Astrocyte (in vitro differentiated cells and primary cell): ENCODE data around the gene RNF149. TPM values are rescaled to one million over a fixed set of nuclear protein-coding genes. Genes with fewer than 3 reads are reported as not detected.

Source experiments
- DNase-seq: peaks from one replicate; pipeline ENCODE4 v3.0.0-alpha.2; 2010; ENCODE audit warnings: low read depth
- FAIRE-seq: peaks from 2 replicates; lab custom pipeline; 2011; peaks lifted over from hg19 to GRCh38; lab: Jason Lieb, UNC
- H2AFZ ChIP-seq: 2 replicates; pipeline ENCODE4 v1.6.0; 2012; ENCODE audit warnings: low read depth, low read length, inconsistent platforms
- H3K27ac ChIP-seq: 2 replicates; pipeline ENCODE4 v1.5.1; 2011; ENCODE audit warnings: low read depth, low read length, inconsistent platforms
- H3K27me3 ChIP-seq: 2 replicates; pipeline ENCODE4 v1.6.0; 2011; ENCODE audit warnings: low read length, inconsistent platforms; ENCODE audit not compliant: insufficient read depth
- H3K36me3 ChIP-seq: 2 replicates; pipeline ENCODE4 v1.5.1; 2011; ENCODE audit warnings: low read length, inconsistent platforms; ENCODE audit not compliant: insufficient read depth
- H3K4me1 ChIP-seq: 2 replicates; pipeline ENCODE4 v1.5.1; 2011; ENCODE audit warnings: low read length, inconsistent platforms; ENCODE audit not compliant: insufficient read depth
- H3K4me2 ChIP-seq: 2 replicates; pipeline ENCODE4 v1.6.0; 2012; ENCODE audit warnings: low read length, inconsistent platforms
- H3K4me3 ChIP-seq: 2 replicates; pipeline ENCODE4 v1.5.1; 2011; ENCODE audit warnings: low read depth, mild to moderate bottlenecking, low read length, inconsistent platforms; ENCODE audit not compliant: insufficient read depth
- H3K79me2 ChIP-seq: 2 replicates; pipeline ENCODE4 v1.6.0; 2012; ENCODE audit warnings: mild to moderate bottlenecking, low read length, inconsistent platforms; ENCODE audit not compliant: insufficient read depth
- H3K9ac ChIP-seq: 2 replicates; pipeline ENCODE4 v1.6.0; 2012; ENCODE audit warnings: mild to moderate bottlenecking, low read length, inconsistent platforms
- H3K9me3 ChIP-seq: 2 replicates; pipeline ENCODE4 v1.5.1; 2012; ENCODE audit warnings: low read depth, mild to moderate bottlenecking, low read length, inconsistent platforms; ENCODE audit not compliant: insufficient read depth
- H4K20me1 ChIP-seq: 2 replicates; pipeline ENCODE4 v1.6.0; 2012; ENCODE audit warnings: low read length, inconsistent platforms; ENCODE audit not compliant: insufficient read depth
- H3K27ac Mint-ChIP-seq: one replicate; pipeline ENCODE4 v1.8.0; 2021; ENCODE audit warnings: mild to moderate bottlenecking, mixed read lengths; ENCODE audit not compliant: unreplicated experiment
- H3K27me3 Mint-ChIP-seq: one replicate; pipeline ENCODE4 v1.8.0; 2021; ENCODE audit warnings: low read depth, mixed read lengths; ENCODE audit not compliant: unreplicated experiment
- H3K36me3 Mint-ChIP-seq: one replicate; pipeline ENCODE4 v1.8.0; 2021; ENCODE audit warnings: low read depth, mixed read lengths; ENCODE audit not compliant: unreplicated experiment
- H3K4me1 Mint-ChIP-seq: one replicate; pipeline ENCODE4 v1.8.0; 2021; ENCODE audit warnings: low read depth, mixed read lengths; ENCODE audit not compliant: unreplicated experiment
- H3K4me3 Mint-ChIP-seq: one replicate; pipeline ENCODE4 v1.8.0; 2021; ENCODE audit warnings: mild to moderate bottlenecking, moderate library complexity, mixed read lengths; ENCODE audit not compliant: unreplicated experiment
- H3K9me3 Mint-ChIP-seq: one replicate; pipeline ENCODE4 v1.8.0; 2021; ENCODE audit warnings: mild to moderate bottlenecking, mixed read lengths; ENCODE audit not compliant: unreplicated experiment
- EZH2 ChIP-seq: IDR thresholded peaks from 2 replicates; pipeline ENCODE4 v1.6.1; 2012; ENCODE audit warnings: mild to moderate bottlenecking, low read length, inconsistent platforms; ENCODE audit not compliant: insufficient read depth
- total RNA-seq: library from RNA; stranded (reverse); gene quantifications from 2 replicates; pipeline ENCODE4 v1.2.1, GENCODE V29; 2021
- TF ChIP-seq, protein P1 (sequence below): IDR thresholded peaks from 2 replicates; pipeline ENCODE4 v1.5.1; 2011; ENCODE audit warnings: low read depth, mild to moderate bottlenecking, inconsistent platforms, low read length, moderate library complexity; ENCODE audit not compliant: insufficient read depth

Gene RNF149
- total RNA-seq, 1 donor from 2014 or later, result 36.4 TPM

DNA sequence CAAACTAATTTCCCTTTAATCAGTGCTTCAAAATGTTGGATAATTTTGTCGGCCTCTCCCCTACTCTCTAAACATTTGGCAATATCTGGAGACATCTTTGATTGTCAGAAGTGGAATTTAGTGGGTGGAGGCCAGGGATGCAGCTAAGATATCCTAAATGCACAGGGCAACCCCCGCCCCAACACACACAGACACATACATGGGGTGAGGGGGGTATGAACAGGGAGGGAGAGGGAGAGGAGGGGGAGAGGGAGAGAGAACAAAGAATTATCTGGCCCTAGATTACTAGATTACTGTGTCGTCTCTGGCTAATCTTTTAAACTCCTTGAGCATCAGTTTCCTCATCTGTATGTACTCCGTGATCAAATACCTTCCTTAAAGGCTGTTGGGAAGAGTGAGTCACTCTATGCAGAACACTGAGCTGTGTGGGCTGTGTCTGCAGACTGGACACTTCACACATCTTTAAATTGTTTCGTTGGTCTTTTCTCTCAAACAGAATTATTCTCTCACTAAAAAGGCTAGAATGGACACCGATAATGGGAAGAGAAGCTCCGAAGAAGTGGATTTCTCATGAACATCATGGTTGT, 2.9 kb downstream of the RNF149 start:
- peaks cover 2% of the 10 kb centered on the region for H3K36me3 Mint-ChIP-seq
- no peak overlapping the region for H2AFZ ChIP-seq
- peak; percentile 13 for FAIRE-seq
- peaks cover 2% of the 10 kb centered on the region for H3K9me3 Mint-ChIP-seq
- H3K27me3 Mint-ChIP-seq, result no peaks in the 10 kb centered on the region
- DNase-seq, result peak; percentile 84
- peaks cover 22% of the 10 kb centered on the region for H3K4me1 ChIP-seq
- no peaks in the 10 kb centered on the region for H3K9me3 ChIP-seq
- H3K4me3 Mint-ChIP-seq, result peak overlapping the region; percentile 96
- H3K9ac ChIP-seq, result peak overlapping the region; percentile 35
- peak overlapping the region; percentile 85 for H3K4me2 ChIP-seq
- H4K20me1 ChIP-seq, result peaks cover 64% of the 10 kb centered on the region
- no peaks in the 10 kb centered on the region for H3K36me3 ChIP-seq
- peaks cover 32% of the 10 kb centered on the region for H3K4me1 Mint-ChIP-seq
- H3K27ac ChIP-seq, result peak overlapping the region; percentile 51
- no peaks in the 10 kb centered on the region for H3K27me3 ChIP-seq
- H3K79me2 ChIP-seq, result peaks cover 79% of the 10 kb centered on the region
- peak overlapping the region; percentile 43 for H3K27ac Mint-ChIP-seq
- H3K4me3 ChIP-seq, result peak overlapping the region; percentile 75
- TF ChIP-seq EZH2, result no peak
- TF ChIP-seq, protein P1, sequence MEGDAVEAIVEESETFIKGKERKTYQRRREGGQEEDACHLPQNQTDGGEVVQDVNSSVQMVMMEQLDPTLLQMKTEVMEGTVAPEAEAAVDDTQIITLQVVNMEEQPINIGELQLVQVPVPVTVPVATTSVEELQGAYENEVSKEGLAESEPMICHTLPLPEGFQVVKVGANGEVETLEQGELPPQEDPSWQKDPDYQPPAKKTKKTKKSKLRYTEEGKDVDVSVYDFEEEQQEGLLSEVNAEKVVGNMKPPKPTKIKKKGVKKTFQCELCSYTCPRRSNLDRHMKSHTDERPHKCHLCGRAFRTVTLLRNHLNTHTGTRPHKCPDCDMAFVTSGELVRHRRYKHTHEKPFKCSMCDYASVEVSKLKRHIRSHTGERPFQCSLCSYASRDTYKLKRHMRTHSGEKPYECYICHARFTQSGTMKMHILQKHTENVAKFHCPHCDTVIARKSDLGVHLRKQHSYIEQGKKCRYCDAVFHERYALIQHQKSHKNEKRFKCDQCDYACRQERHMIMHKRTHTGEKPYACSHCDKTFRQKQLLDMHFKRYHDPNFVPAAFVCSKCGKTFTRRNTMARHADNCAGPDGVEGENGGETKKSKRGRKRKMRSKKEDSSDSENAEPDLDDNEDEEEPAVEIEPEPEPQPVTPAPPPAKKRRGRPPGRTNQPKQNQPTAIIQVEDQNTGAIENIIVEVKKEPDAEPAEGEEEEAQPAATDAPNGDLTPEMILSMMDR, result no peak

DNA sequence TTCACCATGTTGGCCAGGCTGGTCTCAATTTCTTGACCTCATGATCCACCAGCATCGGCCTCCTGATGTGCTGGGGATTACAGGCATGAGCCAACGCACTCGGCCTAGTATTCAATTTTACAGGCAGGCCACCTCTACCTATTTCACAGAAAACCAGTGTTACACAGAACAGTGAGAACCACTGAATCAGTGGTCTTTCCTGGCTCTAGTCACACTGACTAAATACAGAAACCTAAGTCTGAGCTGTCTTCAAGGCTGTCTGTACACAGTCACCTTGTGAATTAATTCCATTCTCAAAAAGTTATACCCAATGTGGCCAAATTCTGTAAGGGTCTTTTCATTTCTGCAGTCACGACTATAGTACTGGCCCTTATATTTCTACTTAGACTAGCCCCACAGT, 3.5 kb downstream of the RNF149 start:
- peaks cover 84% of the 10 kb centered on the region for H3K79me2 ChIP-seq
- peaks cover 2% of the 10 kb centered on the region for H3K9me3 Mint-ChIP-seq
- H3K9ac ChIP-seq, result peak overlapping the region; percentile 35
- peak overlapping the region; percentile 47 for H3K27ac Mint-ChIP-seq
- H3K36me3 ChIP-seq, result no peaks in the 10 kb centered on the region
- peak overlapping the region; percentile 96 for H3K4me3 Mint-ChIP-seq
- no peaks in the 10 kb centered on the region for H3K27me3 Mint-ChIP-seq
- peak overlapping the region; percentile 51 for H3K27ac ChIP-seq
- peaks cover 69% of the 10 kb centered on the region for H4K20me1 ChIP-seq
- no peaks in the 10 kb centered on the region for H3K9me3 ChIP-seq
- no peak for DNase-seq
- peak overlapping the region; percentile 85 for H3K4me2 ChIP-seq
- no peaks in the 10 kb centered on the region for H3K27me3 ChIP-seq
- peaks cover 22% of the 10 kb centered on the region for H3K4me1 ChIP-seq
- peak overlapping the region; percentile 75 for H3K4me3 ChIP-seq
- TF ChIP-seq EZH2, result no peak
- TF ChIP-seq, protein P1, result no peak
- H3K4me1 Mint-ChIP-seq, result peaks cover 33% of the 10 kb centered on the region
- peaks cover 2% of the 10 kb centered on the region for H3K36me3 Mint-ChIP-seq
- FAIRE-seq, result no peak
- no peak overlapping the region for H2AFZ ChIP-seq

DNA sequence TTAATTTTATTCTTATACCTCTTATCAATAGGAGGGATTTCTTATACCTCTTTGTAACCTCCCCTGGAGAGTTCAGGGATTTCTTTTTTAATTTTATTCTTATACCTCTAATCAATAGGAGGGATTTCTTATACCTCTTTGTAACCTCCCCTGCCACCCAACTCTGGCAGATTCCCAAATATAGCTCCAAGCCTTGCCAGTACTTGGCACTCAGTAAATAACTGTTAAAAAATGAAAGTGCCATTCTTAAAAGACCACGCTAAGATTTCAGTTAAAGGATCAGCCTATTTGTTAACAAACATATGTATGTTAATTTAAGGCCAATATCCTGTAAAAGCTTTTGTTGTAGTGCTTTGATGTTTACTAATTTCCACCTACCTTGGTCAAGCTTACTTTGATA, 4.8 kb downstream of the RNF149 start:
- Histone ChIP-seq H3K4me2 (no peak overlapping the region), H3K79me2 (peaks cover 98% of the 10 kb centered on the region), H3K9me3 (no peaks in the 10 kb centered on the region), H3K9ac (no peak overlapping the region), H3K36me3 (no peaks in the 10 kb centered on the region), H3K27me3 (no peaks in the 10 kb centered on the region), H3K27ac (no peak overlapping the region), H3K4me3 (no peak overlapping the region), H2AFZ (no peak overlapping the region), H3K4me1 (peaks cover 19% of the 10 kb centered on the region), H4K20me1 (peaks cover 83% of the 10 kb centered on the region)
- Mint-ChIP-seq H3K27ac (no peak overlapping the region), H3K4me1 (peaks cover 42% of the 10 kb centered on the region), H3K27me3 (no peaks in the 10 kb centered on the region), H3K4me3 (no peak overlapping the region), H3K9me3 (peaks cover 2% of the 10 kb centered on the region), H3K36me3 (peaks cover 2% of the 10 kb centered on the region)
- TF ChIP-seq EZH2, result no peak
- TF ChIP-seq, protein P1, result no peak
- FAIRE-seq (no peak), DNase-seq (no peak)
